HG03064 (cell line): ENCODE data around the gene OIT3.
"Not testable (repeated sequence)": the region's sequence is repeated elsewhere in the genome, so short reads cannot be mapped to it uniquely, and the experiment has no call there.

Experiments
- ATAC-seq: cut with Tn5 transposase; IDR thresholded peaks from one replicate; pipeline ENCODE4 v1.9.1; 2021; ENCODE audit warnings: low read depth; ENCODE audit not compliant: unreplicated experiment

OIT3 gene

GRCh38 chr10:72899545-72899944 lies 6.0 kb downstream of the OIT3 start:
- ATAC-seq: no peak

GRCh38 chr10:72903941-72904446 lies 10.5 kb downstream of the OIT3 start:
- not testable (repeated sequence) for ATAC-seq

- ATAC-seq: no peak
These were observed 11.3 kb downstream of the OIT3 start for GRCh38 chr10:72904806-72905205.

GRCh38 chr10:72906446-72906845 lies 12.9 kb downstream of the OIT3 start:
- no peak for ATAC-seq

GRCh38 chr10:72910705-72911104 lies 17.2 kb downstream of the OIT3 start:
- no peak for ATAC-seq

GRCh38 chr10:72911758-72912157 lies 18.2 kb downstream of the OIT3 start:
- no peak for ATAC-seq

GRCh38 chr10:72912736-72913135 lies 19.2 kb downstream of the OIT3 start:
- ATAC-seq: no peak

GRCh38 chr10:72913287-72913686 lies 19.7 kb downstream of the OIT3 start:
- ATAC-seq: no peak

- ATAC-seq: not testable (repeated sequence)
These were observed 23.7 kb downstream of the OIT3 start for GRCh38 chr10:72917201-72917600.

- not testable (repeated sequence) for ATAC-seq
These were observed 24.3 kb downstream of the OIT3 start for GRCh38 chr10:72917803-72918332.

GRCh38 chr10:72918352-72918751 lies 24.8 kb downstream of the OIT3 start:
- ATAC-seq: no peak

- ATAC-seq: not testable (repeated sequence)
These were observed 27.7 kb downstream of the OIT3 start for GRCh38 chr10:72921147-72921683.

GRCh38 chr10:72924351-72924750 lies 30.8 kb downstream of the OIT3 start:
- ATAC-seq: no peak

GRCh38 chr10:72925951-72926465 lies 32.5 kb downstream of the OIT3 start:
- no peak for ATAC-seq

- ATAC-seq: no peak
These were observed 33.9 kb downstream of the OIT3 start for GRCh38 chr10:72927485-72927884.

GRCh38 chr10:72928798-72929197 lies 35.3 kb downstream of the OIT3 start:
- ATAC-seq: no peak

- ATAC-seq: no peak
These were observed 36.7 kb downstream of the OIT3 start for GRCh38 chr10:72930276-72930675.

- no peak for ATAC-seq
These were observed 38.9 kb downstream of the OIT3 start for GRCh38 chr10:72932259-72933015.

GRCh38 chr10:72935361-72935760 lies 41.8 kb downstream of the OIT3 start:
- no peak for ATAC-seq

GRCh38 chr10:72943498-72944234 lies 50.1 kb downstream of the OIT3 start:
- ATAC-seq: no peak

- ATAC-seq: no peak
These were observed 53.4 kb downstream of the OIT3 start for GRCh38 chr10:72946963-72947362.
